ENCODE results near the gene GNPDA1.

Gene GNPDA1

GRCh38 chr5:141951332-141951781 lies 61.5 kb downstream of the GNPDA1 start:
- FAIRE-seq = no peak
